GM10266 (cell line): ENCODE data around the gene HOXD8.
A peak's percentile ranks its signal among the peaks of the same experiment; 100 is the strongest.

Source experiments
- DNase-seq: peaks from one replicate; pipeline ENCODE4 v3.0.0; 2012; ENCODE audit errors: extremely low spot score
- TF ChIP-seq, protein P1 (sequence below): IDR thresholded peaks from 2 replicates; pipeline ENCODE4 v1.5.1; 2012; ENCODE audit warnings: mild to moderate bottlenecking, low read depth; ENCODE audit not compliant: control insufficient read depth, insufficient read depth; ENCODE audit errors: missing control alignments

Gene HOXD8

DNA sequence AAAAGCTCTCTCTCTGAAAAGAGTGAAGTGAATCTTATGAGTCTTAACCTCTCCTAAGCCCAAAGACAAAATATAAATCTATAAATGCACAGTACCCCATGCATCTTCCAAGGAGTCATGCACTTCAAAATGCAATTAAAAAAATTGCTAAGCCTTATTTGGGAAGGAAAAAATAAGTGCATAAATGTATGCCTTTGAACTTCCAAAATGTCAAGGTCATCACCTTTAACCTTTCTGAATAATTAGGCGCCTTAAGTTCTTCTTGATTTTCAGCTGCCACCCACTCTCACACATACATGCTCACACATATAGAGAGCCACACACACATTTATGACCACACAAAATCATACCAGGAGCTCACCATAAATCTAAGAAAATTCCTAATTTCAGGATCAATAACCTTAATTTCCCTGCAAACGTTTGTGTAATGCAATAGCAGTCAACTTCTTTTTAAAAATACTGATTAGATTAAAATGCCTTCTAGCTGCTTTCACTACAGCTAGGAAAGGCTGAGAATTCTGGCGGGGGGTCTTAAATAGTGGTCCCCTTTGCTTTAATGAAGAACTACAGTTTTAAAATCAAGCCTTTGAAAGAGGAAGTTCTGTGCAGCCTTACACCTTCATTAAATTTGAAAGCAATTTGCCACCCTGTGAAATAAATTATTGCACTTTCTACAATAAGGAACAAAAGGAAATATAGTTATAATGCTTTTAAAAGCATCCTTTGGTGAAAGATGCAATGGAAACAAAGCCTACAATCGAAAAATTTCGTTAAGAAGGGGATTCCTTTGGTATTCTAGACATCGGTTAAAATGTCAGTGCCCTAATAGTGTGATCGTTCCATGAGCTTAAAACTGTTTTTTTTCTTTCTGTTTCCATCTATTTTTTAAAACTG lies 18.8 kb upstream of the HOXD8 start:
- TF ChIP-seq, protein P1, sequence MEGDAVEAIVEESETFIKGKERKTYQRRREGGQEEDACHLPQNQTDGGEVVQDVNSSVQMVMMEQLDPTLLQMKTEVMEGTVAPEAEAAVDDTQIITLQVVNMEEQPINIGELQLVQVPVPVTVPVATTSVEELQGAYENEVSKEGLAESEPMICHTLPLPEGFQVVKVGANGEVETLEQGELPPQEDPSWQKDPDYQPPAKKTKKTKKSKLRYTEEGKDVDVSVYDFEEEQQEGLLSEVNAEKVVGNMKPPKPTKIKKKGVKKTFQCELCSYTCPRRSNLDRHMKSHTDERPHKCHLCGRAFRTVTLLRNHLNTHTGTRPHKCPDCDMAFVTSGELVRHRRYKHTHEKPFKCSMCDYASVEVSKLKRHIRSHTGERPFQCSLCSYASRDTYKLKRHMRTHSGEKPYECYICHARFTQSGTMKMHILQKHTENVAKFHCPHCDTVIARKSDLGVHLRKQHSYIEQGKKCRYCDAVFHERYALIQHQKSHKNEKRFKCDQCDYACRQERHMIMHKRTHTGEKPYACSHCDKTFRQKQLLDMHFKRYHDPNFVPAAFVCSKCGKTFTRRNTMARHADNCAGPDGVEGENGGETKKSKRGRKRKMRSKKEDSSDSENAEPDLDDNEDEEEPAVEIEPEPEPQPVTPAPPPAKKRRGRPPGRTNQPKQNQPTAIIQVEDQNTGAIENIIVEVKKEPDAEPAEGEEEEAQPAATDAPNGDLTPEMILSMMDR, result no peak
- no peak for DNase-seq

DNA sequence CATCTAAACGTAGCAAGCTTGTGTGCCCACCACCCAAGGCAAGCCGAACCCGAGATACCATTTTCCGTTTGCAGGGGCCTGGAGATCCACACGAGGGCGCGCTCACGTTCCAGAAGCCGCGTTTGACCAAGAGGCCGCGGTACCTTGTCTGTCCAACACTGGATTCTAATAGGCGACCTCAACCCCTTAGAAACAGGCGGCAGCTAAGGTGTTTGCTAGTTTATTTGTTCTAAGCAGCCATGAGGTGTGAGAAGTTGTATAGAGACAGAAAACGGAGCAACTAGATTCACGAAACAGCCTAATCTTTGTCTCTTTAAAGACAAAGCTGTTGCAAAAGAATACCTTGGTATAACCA lies 18.2 kb upstream of the HOXD8 start:
- TF ChIP-seq, protein P1, result peak; percentile 70
- DNase-seq, result peak; percentile 78

DNA sequence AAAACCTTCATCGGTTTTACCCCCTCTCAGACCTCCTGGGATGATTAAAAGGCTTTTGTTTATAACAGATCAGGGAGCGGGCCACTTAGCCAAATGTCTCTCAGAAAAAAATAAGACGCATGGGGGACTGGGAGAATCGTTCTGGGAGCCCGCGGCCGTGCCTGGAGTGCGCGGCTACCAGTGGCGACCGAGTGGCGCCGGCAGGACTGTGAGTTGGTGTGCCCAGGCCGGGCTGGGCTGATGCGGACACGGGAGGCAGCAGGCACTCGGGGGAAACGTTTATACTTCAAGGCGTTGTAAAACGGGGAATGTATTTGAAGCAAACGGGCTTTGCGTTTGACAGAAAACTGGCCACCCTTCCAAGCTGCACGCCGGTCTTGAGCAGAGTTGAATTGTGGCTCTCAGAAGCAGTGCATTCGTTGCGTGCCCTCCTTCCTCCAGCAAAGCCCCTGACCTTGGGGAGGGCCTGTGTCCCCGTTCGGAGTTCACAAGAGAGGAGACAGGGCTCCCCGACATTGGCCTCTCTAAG lies 17.6 kb upstream of the HOXD8 start:
- TF ChIP-seq, protein P1, result no peak
- DNase-seq, result no peak

DNA sequence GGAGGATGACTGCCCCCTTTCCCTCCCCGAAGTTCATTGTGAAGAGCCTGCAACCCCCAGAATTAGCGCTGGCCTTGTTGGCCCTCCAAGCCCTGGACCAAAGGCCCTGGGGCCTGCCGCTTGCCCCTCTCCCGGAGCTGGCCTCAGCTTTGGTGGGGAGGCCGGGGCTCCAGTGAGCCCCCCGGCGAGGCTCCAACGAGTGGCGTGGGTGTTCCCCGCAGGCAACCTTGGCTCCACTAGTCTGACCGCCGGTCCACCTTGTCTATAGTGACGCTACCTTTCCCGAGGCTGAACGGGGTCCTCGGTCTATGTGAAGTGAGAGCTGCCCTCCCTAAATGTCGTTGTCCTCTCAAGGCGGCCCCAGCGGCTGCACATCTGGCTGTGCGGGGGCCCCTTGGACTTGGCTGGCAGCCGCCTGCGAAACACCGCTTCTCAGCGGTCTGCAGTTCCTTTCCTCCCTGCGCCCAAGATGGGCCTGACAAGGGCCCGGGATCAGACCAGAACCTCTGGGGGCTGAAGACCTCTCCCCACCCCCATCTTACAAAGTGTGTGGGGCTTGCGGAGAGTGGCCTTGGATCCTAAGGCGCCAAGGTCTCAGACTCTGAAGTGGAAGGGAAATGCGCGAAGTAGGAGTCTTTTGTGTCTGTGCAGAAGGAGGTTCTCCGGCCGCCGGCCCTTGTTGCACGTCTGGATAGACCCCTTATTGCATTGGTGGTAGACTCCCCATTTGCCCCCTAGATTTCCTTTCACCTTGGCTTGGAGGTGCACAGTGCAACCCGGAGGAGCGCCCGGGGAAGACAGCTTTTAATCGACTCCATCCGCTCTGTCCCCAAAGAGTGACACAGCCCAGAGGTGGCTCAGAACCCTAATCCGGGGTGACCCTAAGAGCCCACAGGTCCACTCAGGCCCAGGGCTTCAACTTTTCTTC lies 16.9 kb upstream of the HOXD8 start:
- no peak for DNase-seq

DNA sequence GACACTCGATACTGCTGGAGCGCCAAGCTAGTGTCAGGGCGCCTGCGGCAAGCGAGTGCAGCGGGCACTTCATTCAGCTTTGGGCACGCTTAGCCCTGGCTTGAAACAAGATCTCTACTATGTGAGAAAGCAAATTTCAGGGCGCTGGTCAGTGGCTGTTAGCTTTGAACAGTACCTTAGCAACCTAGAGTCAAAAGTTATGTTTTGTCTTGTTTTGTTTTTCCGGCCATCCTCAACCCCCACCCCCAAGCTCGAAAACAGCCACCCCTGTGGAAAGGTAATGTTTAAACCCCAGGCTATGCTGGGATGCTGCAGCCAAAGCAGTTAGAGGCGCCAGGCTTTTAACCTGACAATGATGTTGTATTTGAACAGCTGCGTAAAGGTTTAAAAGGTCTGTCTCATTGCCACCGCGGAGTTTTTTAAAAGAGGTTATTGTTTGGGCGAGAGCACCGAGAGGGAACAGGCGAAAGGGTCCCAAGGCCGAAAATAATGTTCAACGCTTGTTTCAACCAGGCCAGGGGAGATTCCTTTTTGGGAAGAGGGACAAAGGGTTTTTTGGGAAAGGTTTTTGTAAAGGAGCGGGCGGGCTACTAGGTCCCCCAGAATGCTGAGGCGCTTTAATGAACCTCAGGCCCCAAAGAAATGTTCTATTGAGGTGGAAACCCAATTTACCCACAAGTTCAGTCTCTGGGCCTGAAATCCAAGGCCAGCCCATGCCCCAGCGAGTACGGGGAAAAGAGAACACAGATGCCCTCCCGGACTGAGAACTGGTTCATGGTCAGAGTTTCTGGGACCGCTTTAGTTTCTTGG lies 15.2 kb upstream of the HOXD8 start:
- no peak for DNase-seq
- TF ChIP-seq, protein P1, result no peak

More for the DNA sequence above, 16.9 kb upstream of the HOXD8 start:
- TF ChIP-seq, protein P1, result no peak

DNA sequence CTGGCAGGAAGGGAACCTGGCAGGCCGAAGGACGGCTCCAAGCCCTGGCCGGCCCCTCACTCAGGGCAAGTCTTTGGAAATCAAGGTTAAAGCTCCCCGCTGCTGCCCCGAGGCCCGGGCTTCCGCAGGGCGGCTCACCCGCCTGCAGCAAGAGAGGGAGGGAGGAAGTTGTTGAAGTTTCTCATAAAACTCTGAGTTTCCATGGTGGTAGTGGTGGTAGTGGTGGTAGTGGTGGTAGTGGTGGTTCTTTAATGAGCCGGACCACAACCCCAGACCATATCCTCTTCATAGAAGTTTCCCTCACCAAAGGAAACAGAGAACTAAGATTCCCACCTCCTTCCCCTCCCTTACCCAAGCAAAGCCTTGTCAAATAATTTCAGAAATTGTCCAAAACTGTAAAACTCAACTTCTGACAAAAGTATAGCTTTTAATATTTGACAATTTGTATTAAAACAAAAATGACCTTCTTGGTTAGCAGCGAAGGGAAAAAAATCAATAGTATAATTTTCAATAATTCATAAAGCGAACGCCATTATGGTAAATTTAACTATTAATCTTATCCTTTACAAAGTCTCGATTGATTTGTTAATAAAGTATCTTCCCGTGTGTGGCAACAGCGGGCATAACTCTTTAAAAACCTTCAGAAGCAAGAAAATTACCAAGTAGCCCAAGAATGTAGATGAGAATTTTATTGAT lies 14.4 kb upstream of the HOXD8 start:
- TF ChIP-seq, protein P1, result no peak

More for the DNA sequence above, 14.4 kb upstream of the HOXD8 start:
- DNase-seq, result no peak
